Transverse colon (tissue), 4 donors: ENCODE measurements around the gene GNPAT. TPM values are rescaled to one million over a fixed set of nuclear protein-coding genes. Genes with fewer than 3 reads are reported as not detected.

ENCODE experiments used
- DNase-seq: peaks from one replicate; pipeline ENCODE4 v3.0.0-alpha.2; 2019
- H3K27ac ChIP-seq, 4 donors: fragments of 200-600 bp; sonication (generic); 2 replicates each; pipeline ENCODE4 v1.5.1; 2016 to 2018; ENCODE audit warnings: inconsistent platforms in 4 of 4
- H3K27me3 ChIP-seq: fragments of 200-600 bp; sonication (generic); 2 replicates; pipeline ENCODE4 v1.5.1; 2017; ENCODE audit warnings: inconsistent platforms
- H3K36me3 ChIP-seq, 4 donors: fragments of 200-600 bp; sonication (generic); 2 replicates each; pipeline ENCODE4 v1.5.1; 2017 to 2019; ENCODE audit warnings: inconsistent platforms in 4 of 4
- H3K4me1 ChIP-seq, 4 donors: fragments of 200-600 bp; sonication (generic); 2 replicates each; pipeline ENCODE4 v1.5.1; 2017 to 2020; ENCODE audit warnings: inconsistent platforms in 4 of 4
- H3K4me3 ChIP-seq, 4 donors: fragments of 200-600 bp; sonication (generic); 1 replicate in 1 of 4; 2 replicates in 3 of 4; pipeline versions ENCODE4 v1.5.1 to v1.6.1; 2017 to 2019; ENCODE audit warnings: inconsistent platforms in 4 of 4
- H3K9me3 ChIP-seq, 2 donors: fragments of 200-600 bp; sonication (generic); 2 replicates each; pipeline ENCODE4 v1.5.1; 2017 to 2019; ENCODE audit warnings: inconsistent platforms in 2 of 2
- EP300 ChIP-seq: sonication (generic); formaldehyde crosslinking; IDR thresholded peaks from one replicate; pipeline ENCODE4 v1.6.1; 2017; ENCODE audit warnings: antibody characterized with exemption, low read depth
- POLR2A ChIP-seq: fragments of 450-650 bp; IDR thresholded peaks from one replicate; pipeline ENCODE4 v1.6.1; 2016; ENCODE audit warnings: antibody characterized with exemption, mild to moderate bottlenecking, moderate library complexity
- POLR2AphosphoS5 ChIP-seq, 3 donors: sonication (generic); formaldehyde crosslinking; IDR thresholded peaks; one replicate each; pipeline ENCODE4 v1.6.1; 2016; ENCODE audit warnings: antibody characterized with exemption in 3 of 3
- WGBS, 2 donors: methylation state at CpG; one replicate each; pipeline ENCODE4 v1.1.5; 2018; ENCODE audit warnings: low coverage in 1 of 2; 5-methylcytosine and 5-hydroxymethylcytosine counted together
- in situ Hi-C, 4 donors: fragments of 200-750 bp; cut with MboI; loops; one replicate each; pipeline versions ENCODE4 v1.15.0 to v1.15.1; 2017; ENCODE audit warnings: low sequenced_read_pairs in 3 of 4, low pct_ligation_motif_present in 1 of 4, low pct_unique_long_range_greater_than_20kb in 1 of 4
- intact Hi-C: fragments of 100-400 bp; cut with DNase I; formaldehyde crosslinking; loops from one replicate; pipeline ENCODE4 v1.15.1; 2023; ENCODE audit warnings: low total_unique reads
- total RNA-seq, 4 donors: library from RNA; depleted of rRNA; stranded (reverse); fragments of >200 nt; gene quantifications; one replicate each; pipeline ENCODE4 v1.1.0, GENCODE V29; 2016
- TF ChIP-seq, protein P1 (sequence below), 5 experiments: fragments of 200-600 bp in 3 of 5; fragments of 450-650 bp in 2 of 5; sonication (generic) in 3 of 5; IDR thresholded peaks; 1 replicate in 2 of 5; 2 replicates in 3 of 5; pipeline ENCODE4 v1.5.1; 2016 to 2017; ENCODE audit warnings: antibody characterized with exemption in 5 of 5, inconsistent platforms in 3 of 5, mild to moderate bottlenecking in 2 of 5, moderate library complexity in 1 of 5

Gene GNPAT
- total RNA-seq, 4 donors from 2014 or later: 19.5 to 123 (median 36.8) TPM

DNA sequence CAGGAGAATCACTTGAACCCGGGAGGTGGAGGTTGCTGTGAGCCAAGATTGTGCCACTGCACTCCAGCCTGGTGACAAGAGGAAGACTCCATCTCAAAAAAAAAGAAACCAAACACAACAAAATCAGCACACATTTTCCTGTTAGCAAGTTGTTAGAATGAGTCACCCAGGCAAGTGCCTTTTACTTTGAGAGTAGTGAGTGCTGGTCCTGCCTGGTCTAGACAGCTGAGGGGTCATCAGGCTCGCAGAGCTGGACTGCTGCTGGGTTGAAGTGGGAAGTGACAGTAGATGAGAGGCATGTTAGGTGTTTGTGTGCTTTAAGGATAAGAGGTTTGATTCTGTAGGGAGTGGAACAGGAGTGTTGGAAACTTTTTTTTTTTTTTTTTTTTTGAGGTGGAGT, 31.9 kb downstream of the GNPAT start:
- Histone ChIP-seq H3K27me3 (no peaks in the 10 kb centered on the region), H3K4me3 (no peak overlapping the region), H3K36me3 (peaks cover 0 to 48% (median 23%) of the 10 kb centered on the region in 4 donors), H3K27ac (no peak overlapping the region), H3K9me3 (no peaks in the 10 kb centered on the region), H3K4me1 (no peaks in the 10 kb centered on the region)
- intact Hi-C loops: no loop called here
- 94 to 100% methylated on average over 1 to 2 of the region's 2 CpGs for WGBS, 2 donors
- no peak for DNase-seq
- TF ChIP-seq, protein P1, sequence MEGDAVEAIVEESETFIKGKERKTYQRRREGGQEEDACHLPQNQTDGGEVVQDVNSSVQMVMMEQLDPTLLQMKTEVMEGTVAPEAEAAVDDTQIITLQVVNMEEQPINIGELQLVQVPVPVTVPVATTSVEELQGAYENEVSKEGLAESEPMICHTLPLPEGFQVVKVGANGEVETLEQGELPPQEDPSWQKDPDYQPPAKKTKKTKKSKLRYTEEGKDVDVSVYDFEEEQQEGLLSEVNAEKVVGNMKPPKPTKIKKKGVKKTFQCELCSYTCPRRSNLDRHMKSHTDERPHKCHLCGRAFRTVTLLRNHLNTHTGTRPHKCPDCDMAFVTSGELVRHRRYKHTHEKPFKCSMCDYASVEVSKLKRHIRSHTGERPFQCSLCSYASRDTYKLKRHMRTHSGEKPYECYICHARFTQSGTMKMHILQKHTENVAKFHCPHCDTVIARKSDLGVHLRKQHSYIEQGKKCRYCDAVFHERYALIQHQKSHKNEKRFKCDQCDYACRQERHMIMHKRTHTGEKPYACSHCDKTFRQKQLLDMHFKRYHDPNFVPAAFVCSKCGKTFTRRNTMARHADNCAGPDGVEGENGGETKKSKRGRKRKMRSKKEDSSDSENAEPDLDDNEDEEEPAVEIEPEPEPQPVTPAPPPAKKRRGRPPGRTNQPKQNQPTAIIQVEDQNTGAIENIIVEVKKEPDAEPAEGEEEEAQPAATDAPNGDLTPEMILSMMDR (IDR thresholded peaks at IDR 0.05): no peak
- TF ChIP-seq EP300 (no peak), POLR2AphosphoS5 (IDR thresholded peaks at IDR 0.05) (no peak), POLR2A (no peak)
- in situ Hi-C loops: no loop called here

DNA sequence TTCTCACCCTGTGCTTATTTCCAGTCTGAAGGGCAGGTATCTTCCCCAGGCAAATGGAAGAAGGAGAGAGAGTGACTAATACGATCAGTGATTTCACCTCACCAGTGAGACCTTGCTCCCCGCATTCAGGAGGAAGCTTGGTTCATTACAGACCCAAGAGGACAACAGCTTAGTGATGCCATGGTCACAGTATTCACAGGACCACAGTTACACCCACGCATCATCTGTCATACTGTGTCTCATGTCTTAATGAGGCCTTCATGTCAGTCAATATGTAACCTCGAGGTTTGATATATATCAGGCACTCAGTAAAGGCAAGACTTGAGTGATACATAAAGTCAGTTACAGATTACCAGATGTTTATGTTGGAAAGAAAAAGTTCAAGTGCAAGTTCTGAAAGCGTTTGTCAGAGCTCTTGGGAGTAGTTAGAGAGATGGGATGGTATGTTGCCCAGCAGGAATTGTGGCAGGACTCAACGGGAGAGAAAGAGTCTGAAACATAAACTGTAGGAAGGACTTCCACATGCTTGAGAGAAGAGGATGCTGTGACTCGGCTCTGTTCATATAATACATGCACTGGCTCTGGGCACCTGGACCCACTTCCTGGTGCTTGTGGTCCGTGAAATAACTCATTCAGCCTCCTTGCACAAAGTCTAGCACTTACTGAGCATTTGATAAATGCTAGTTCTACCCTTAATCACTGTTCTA, 33.3 kb downstream of the GNPAT start:
- no peak for DNase-seq
- WGBS, 2 donors: 68 to 83% methylated on average over 5 to 8 of the region's 8 CpGs
- TF ChIP-seq EP300 (no peak), POLR2AphosphoS5 (IDR thresholded peaks at IDR 0.05) (no peak), POLR2A (no peak)
- TF ChIP-seq, protein P1 (IDR thresholded peaks at IDR 0.05): no peak
- in situ Hi-C loops: no loop called here
- intact Hi-C loops: no loop called here
- H3K36me3 ChIP-seq: peaks cover 0 to 41% (median 17%) of the 10 kb centered on the region in 4 donors
- H3K27ac ChIP-seq: no peak overlapping the region
- H3K27me3 ChIP-seq: no peaks in the 10 kb centered on the region
- H3K4me1 ChIP-seq: no peaks in the 10 kb centered on the region
- no peak overlapping the region for H3K4me3 ChIP-seq
- H3K9me3 ChIP-seq: no peaks in the 10 kb centered on the region

DNA sequence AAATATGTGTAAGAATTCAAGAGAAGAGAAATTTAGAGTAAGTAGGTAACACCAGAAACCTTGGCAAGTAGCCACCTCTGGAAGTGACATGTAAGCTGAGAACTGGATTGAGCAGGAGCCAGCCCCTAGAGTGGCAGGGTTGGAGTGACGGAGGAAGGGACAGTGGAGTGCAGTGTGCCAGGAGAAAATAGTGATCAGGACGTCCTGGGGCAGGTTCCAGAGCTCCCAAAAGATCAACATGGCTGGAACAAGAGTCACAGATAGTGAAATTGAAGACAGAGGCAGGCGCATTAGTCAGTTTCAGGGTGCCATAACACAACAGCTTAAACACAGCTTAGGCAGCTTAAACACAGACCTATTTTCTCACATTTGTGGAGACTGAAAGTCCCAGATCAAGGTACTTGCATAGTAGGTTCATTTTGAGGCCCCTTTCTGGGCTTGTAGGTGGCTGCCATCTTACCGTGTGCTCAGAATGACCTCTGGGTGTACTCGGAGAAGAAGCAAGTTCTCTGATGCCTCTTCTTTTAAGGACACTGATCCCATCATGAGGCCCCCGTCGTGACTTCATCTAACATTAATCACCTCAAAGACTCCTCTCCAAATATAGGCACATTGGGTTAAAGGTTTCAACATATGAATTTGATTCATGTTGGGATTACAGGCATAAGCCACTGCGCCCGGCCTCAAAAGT, 37.2 kb downstream of the GNPAT start:
- Histone ChIP-seq H3K36me3 (peaks cover 0 to 41% (median 17%) of the 10 kb centered on the region in 4 donors), H3K27me3 (no peaks in the 10 kb centered on the region), H3K9me3 (no peaks in the 10 kb centered on the region), H3K4me3 (no peak overlapping the region), H3K27ac (no peak overlapping the region), H3K4me1 (no peaks in the 10 kb centered on the region)
- intact Hi-C loops: no loop called here
- DNase-seq: no peak
- TF ChIP-seq, protein P1 (IDR thresholded peaks at IDR 0.05): no peak
- no peak for TF ChIP-seq EP300
- TF ChIP-seq POLR2A: no peak
- TF ChIP-seq POLR2AphosphoS5 (IDR thresholded peaks at IDR 0.05): no peak
- WGBS, 2 donors: 92% methylated on average over 9 of the region's 9 CpGs; no CpG with 5 or more reads in 1 of the 2 donors
- in situ Hi-C loops: no loop called here

DNA sequence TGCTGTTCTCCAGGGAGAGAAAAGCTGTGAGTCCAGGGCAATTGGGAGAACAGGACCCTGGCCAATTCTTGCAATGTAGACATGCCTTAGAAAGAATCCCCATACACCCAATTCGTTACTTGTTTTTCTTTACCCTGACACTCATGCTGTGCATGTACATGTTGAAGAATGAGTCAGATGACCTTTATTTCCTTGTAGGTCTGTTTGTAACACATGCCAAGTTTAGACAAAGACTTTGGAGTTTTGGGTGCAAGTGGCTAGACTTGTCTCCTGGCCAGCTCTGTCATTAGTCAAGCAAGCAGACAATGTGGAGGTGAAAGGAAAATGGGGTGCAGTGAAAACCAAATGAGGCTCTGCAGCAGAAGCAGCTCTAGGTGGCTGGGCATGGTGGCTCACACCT, 38.1 kb downstream of the GNPAT start:
- DNase-seq: no peak
- TF ChIP-seq POLR2A: no peak
- TF ChIP-seq POLR2AphosphoS5 (IDR thresholded peaks at IDR 0.05): no peak
- TF ChIP-seq EP300: no peak
- TF ChIP-seq, protein P1 (IDR thresholded peaks at IDR 0.05): no peak
- in situ Hi-C loops: no loop called here
- Histone ChIP-seq H3K9me3 (no peaks in the 10 kb centered on the region), H3K4me3 (no peak overlapping the region), H3K36me3 (peaks cover 0 to 33% (median 17%) of the 10 kb centered on the region in 4 donors), H3K27ac (no peak overlapping the region), H3K4me1 (no peaks in the 10 kb centered on the region), H3K27me3 (no peaks in the 10 kb centered on the region)
- intact Hi-C loops: no loop called here
- 67% methylated on average over 1 of the region's 1 CpG; no CpG with 5 or more reads in 1 of the 2 donors for WGBS, 2 donors
